ENCODE measurements around the gene USP5. TPM values are rescaled to one million over a fixed set of nuclear protein-coding genes. Genes with fewer than 3 reads are reported as not detected.

USP5 gene
- total RNA-seq (2022) (62.5 and 80.2 TPM in 2 replicates), Bru-seq, nascent RNA (percentile 66 among the genes with signal in this experiment), BruChase-seq, experiment 1, labeled RNA remaining after a 6-hour chase (percentile 85 among the genes with signal in this experiment), BruChase-seq, experiment 2, labeled RNA remaining after a 2-hour chase (percentile 67 among the genes with signal in this experiment)
- long read RNA-seq, transcript USP5-202 (20 exons, 3,083 nt) = major isoform, 167 of 211 reads
- long read RNA-seq, transcript USP5-201 (20 exons, 3,181 nt) = minor isoform, 12 of 211 reads
- long read RNA-seq, partial matches to known transcripts = 8 of 211 reads
- long read RNA-seq, other reads (novel, unspliced or antisense) = 24 of 211 reads

GRCh38 chr12:6851921-6852650, at the start of gene USP5:
Gene USP5 (plus strand): TSS chr12:6852150. CDS start chr12:6852180, 30 bp downstream.
- no peaks in the 10 kb centered on the region for H3K27me3 Mint-ChIP-seq (ENCODE audit: insufficient read depth, unreplicated experiment)
- H3K36me3 Mint-ChIP-seq (ENCODE audit: insufficient read depth, unreplicated experiment) = peaks cover 45% of the 10 kb centered on the region
- H3K9me3 Mint-ChIP-seq (ENCODE audit: unreplicated experiment) = no peaks in the 10 kb centered on the region
- BruUV-seq (replicated peaks) = TSS peak; percentile 64
- TF ChIP-seq CTCF (IDR thresholded peaks at IDR 0.05; ENCODE audit: unreplicated experiment) = no peak
- DNase-seq (ENCODE audit: unreplicated experiment) = peak; percentile 100
- H3K4me1 Mint-ChIP-seq (ENCODE audit: insufficient read depth, unreplicated experiment) = peaks cover 31% of the 10 kb centered on the region
- ChIA-PET CTCF (interaction anchor here (0.6 to 7.3 kb wide), 10 partner anchors 14 to 313 kb away, joined by 3 to 40 read pairs (median 6); partner anchors contain the start of genes MLF2 and SPSB2), POLR2A (interaction anchor here (0.6 to 7.9 kb wide), 37 partner anchors 9 to 653 kb away, joined by 3 to 130 read pairs (median 5); partner anchors contain the start of genes ATN1, C12orf57, COPS7A and GNB3)
- peak within 1 kb of the TSS; percentile 90 for H3K27ac Mint-ChIP-seq (ENCODE audit: low read depth, unreplicated experiment)
- H3K4me3 Mint-ChIP-seq (ENCODE audit: unreplicated experiment) = peak within 1 kb of the TSS; percentile 88
- intact Hi-C loops (cut with micrococcal nuclease) = loop anchor here (1.0 kb wide), 1 partner anchor 39 kb away; no protein-coding TSS in a partner anchor

GRCh38 chr12:6807170-6807569, 44.8 kb upstream of the USP5 start:
- no peaks in the 10 kb centered on the region for H3K4me1 Mint-ChIP-seq (ENCODE audit: insufficient read depth, unreplicated experiment)
- peaks cover 25% of the 10 kb centered on the region for H3K27me3 Mint-ChIP-seq (ENCODE audit: insufficient read depth, unreplicated experiment)
- DNase-seq (ENCODE audit: unreplicated experiment) = no peak
- ChIA-PET CTCF (interaction anchor here (1.8 kb wide), 1 partner anchor 18 kb away, joined by 5 read pairs; no protein-coding TSS in a partner anchor), POLR2A (no interaction called here)
- H3K4me3 Mint-ChIP-seq (ENCODE audit: unreplicated experiment) = no peak overlapping the region
- no peaks in the 10 kb centered on the region for H3K36me3 Mint-ChIP-seq (ENCODE audit: insufficient read depth, unreplicated experiment)
- intact Hi-C loops (cut with micrococcal nuclease) = no loop called here
- TF ChIP-seq CTCF (IDR thresholded peaks at IDR 0.05; ENCODE audit: unreplicated experiment) = no peak
- H3K9me3 Mint-ChIP-seq (ENCODE audit: unreplicated experiment) = no peaks in the 10 kb centered on the region
- no TSS peak for BruUV-seq (replicated peaks)
- no peak overlapping the region for H3K27ac Mint-ChIP-seq (ENCODE audit: low read depth, unreplicated experiment)

GRCh38 chr12:6809056-6809455, 42.9 kb upstream of the USP5 start:
- no peak overlapping the region for H3K27ac Mint-ChIP-seq (ENCODE audit: low read depth, unreplicated experiment)
- no TSS peak for BruUV-seq (replicated peaks)
- no peak for DNase-seq (ENCODE audit: unreplicated experiment)
- no peak for TF ChIP-seq CTCF (IDR thresholded peaks at IDR 0.05; ENCODE audit: unreplicated experiment)
- no peak overlapping the region for H3K4me3 Mint-ChIP-seq (ENCODE audit: unreplicated experiment)
- H3K9me3 Mint-ChIP-seq (ENCODE audit: unreplicated experiment) = no peaks in the 10 kb centered on the region
- no peaks in the 10 kb centered on the region for H3K4me1 Mint-ChIP-seq (ENCODE audit: insufficient read depth, unreplicated experiment)
- intact Hi-C loops (cut with micrococcal nuclease) = no loop called here
- CTCF ChIA-PET = interaction anchor here (0.7 to 1.2 kb wide), 2 partner anchors 29 to 81 kb away, joined by 3 to 4 read pairs; no protein-coding TSS in a partner anchor
- POLR2A ChIA-PET = interaction anchor here (0.6 kb wide), 1 partner anchor 82 kb away, joined by 3 read pairs; no protein-coding TSS in a partner anchor
- H3K36me3 Mint-ChIP-seq (ENCODE audit: insufficient read depth, unreplicated experiment) = no peaks in the 10 kb centered on the region
- H3K27me3 Mint-ChIP-seq (ENCODE audit: insufficient read depth, unreplicated experiment) = peaks cover 33% of the 10 kb centered on the region

GRCh38 chr12:6810758-6811157, 41.2 kb upstream of the USP5 start:
- ChIA-PET CTCF (interaction anchor here (2.6 kb wide), 1 partner anchor 15 kb away, joined by 14 read pairs; no protein-coding TSS in a partner anchor), POLR2A (no interaction called here)
- no peak for TF ChIP-seq CTCF (IDR thresholded peaks at IDR 0.05; ENCODE audit: unreplicated experiment)
- DNase-seq (ENCODE audit: unreplicated experiment) = no peak
- H3K27me3 Mint-ChIP-seq (ENCODE audit: insufficient read depth, unreplicated experiment) = peaks cover 47% of the 10 kb centered on the region
- no peak overlapping the region for H3K27ac Mint-ChIP-seq (ENCODE audit: low read depth, unreplicated experiment)
- no peaks in the 10 kb centered on the region for H3K4me1 Mint-ChIP-seq (ENCODE audit: insufficient read depth, unreplicated experiment)
- intact Hi-C loops (cut with micrococcal nuclease) = no loop called here
- no TSS peak for BruUV-seq (replicated peaks)
- H3K9me3 Mint-ChIP-seq (ENCODE audit: unreplicated experiment) = no peaks in the 10 kb centered on the region
- no peaks in the 10 kb centered on the region for H3K36me3 Mint-ChIP-seq (ENCODE audit: insufficient read depth, unreplicated experiment)
- no peak overlapping the region for H3K4me3 Mint-ChIP-seq (ENCODE audit: unreplicated experiment)

Measured in MCF 10A (cell line).